NCI-H1048 (cell line): ENCODE results near the gene FYTTD1.

Experiments used
- DNase-seq: peaks from one replicate; lab custom pipeline; 2025; lab: John Stamatoyannopoulos, UW

Gene FYTTD1

GRCh38 chr3:197836244-197836643 is 86.6 kb downstream of the FYTTD1 start:
- no peak for DNase-seq
